GM19463 (cell line): Measurements from ENCODE around the gene DPYD.

Experiments used
- ATAC-seq: cut with Tn5 transposase; IDR thresholded peaks from one replicate; pipeline ENCODE4 v1.9.1; 2021; ENCODE audit warnings: mild to moderate bottlenecking, moderate library complexity; ENCODE audit not compliant: unreplicated experiment

Gene DPYD

GRCh38 chr1:97461782-97462181 lies 459.1 kb downstream of the DPYD start:
- ATAC-seq = peak; percentile 97

- no peak for ATAC-seq
Measured at GRCh38 chr1:97457446-97458089, 463.3 kb downstream of the DPYD start.

GRCh38 chr1:97451944-97452343 lies 468.9 kb downstream of the DPYD start:
- ATAC-seq = no peak

GRCh38 chr1:97451046-97451826 lies 469.6 kb downstream of the DPYD start:
- no peak for ATAC-seq

GRCh38 chr1:97441966-97442365 lies 478.9 kb downstream of the DPYD start:
- no peak for ATAC-seq

- ATAC-seq = no peak
Measured at GRCh38 chr1:97433824-97434177, 487.0 kb downstream of the DPYD start.

- ATAC-seq = no peak
Measured at GRCh38 chr1:97433094-97433823, 487.6 kb downstream of the DPYD start.

- ATAC-seq = peak; percentile 68
Measured at GRCh38 chr1:97427371-97427770, 493.5 kb downstream of the DPYD start.

GRCh38 chr1:97424209-97424608 lies 496.6 kb downstream of the DPYD start:
- peak; percentile 47 for ATAC-seq

GRCh38 chr1:97423403-97423802 lies 497.4 kb downstream of the DPYD start:
- ATAC-seq = no peak

- no peak for ATAC-seq
Measured at GRCh38 chr1:97417661-97418060, 503.2 kb downstream of the DPYD start.

GRCh38 chr1:97414682-97415312 lies 506.0 kb downstream of the DPYD start:
- no peak for ATAC-seq

GRCh38 chr1:97412737-97413136 lies 508.1 kb downstream of the DPYD start:
- ATAC-seq = no peak

- ATAC-seq = no peak
Measured at GRCh38 chr1:97412166-97412565, 508.7 kb downstream of the DPYD start.

GRCh38 chr1:97396463-97396862 lies 524.4 kb downstream of the DPYD start:
- ATAC-seq = no peak

- no peak for ATAC-seq
Measured at GRCh38 chr1:97392701-97393100, 528.1 kb downstream of the DPYD start.

GRCh38 chr1:97385536-97386277 lies 535.1 kb downstream of the DPYD start:
- no peak for ATAC-seq

- no peak for ATAC-seq
Measured at GRCh38 chr1:97384294-97384968, 536.4 kb downstream of the DPYD start.

- no peak for ATAC-seq
Measured at GRCh38 chr1:97383797-97384196, 537.0 kb downstream of the DPYD start.

- ATAC-seq = no peak
Measured at GRCh38 chr1:97382206-97382605, 538.6 kb downstream of the DPYD start.
